ENCODE measurements around the gene ZRANB3.
"Not testable (repeated sequence)": the region's sequence is repeated elsewhere in the genome, so short reads cannot be mapped to it uniquely, and the experiment has no call there.

GRCh38 chr2:135498588-135498987, 32.4 kb downstream of the ZRANB3 start:
- not testable (repeated sequence) for TF ChIP-seq CTCF (conservative IDR thresholded peaks at IDR 0.05; ENCODE audit: low read depth, low read length); EZH2 (IDR thresholded peaks at IDR 0.05; ENCODE audit: borderline replicate concordance, low read depth, low read length, poor library complexity, severe bottlenecking)

All from A673 (cell line).